HL-60 (cell line): ENCODE results near the gene RAB40B.

Experiments used
- TF ChIP-seq, protein P1 (sequence below): IDR thresholded peaks from one replicate; pipeline ENCODE4 v1.5.1; 2011; ENCODE audit warnings: low read length, control low read depth, inconsistent platforms; ENCODE audit not compliant: insufficient read depth
- TF ChIP-seq, protein P2 (sequence below): IDR thresholded peaks from 2 replicates; pipeline ENCODE4 v1.6.1; 2012; ENCODE audit warnings: low read depth; ENCODE audit not compliant: insufficient replicate concordance

DNA sequence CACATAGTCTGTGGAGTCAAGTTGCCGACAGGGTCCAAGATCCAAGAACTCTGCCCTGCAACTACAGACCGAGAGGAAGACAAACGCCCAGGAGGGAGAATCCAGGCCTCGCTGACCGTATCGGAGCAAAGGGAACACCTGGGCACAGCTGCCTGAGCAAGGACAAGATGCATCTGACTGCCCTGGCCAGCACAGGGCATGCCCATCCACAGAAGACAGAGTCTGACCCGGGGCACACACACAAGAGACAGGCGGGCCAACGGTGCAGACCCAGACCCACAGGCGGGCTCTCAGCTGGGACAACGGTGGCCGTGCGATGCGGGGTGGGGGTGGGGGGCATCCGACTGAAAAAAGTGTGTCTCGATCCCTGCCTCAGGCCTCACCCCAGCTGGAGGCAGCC is 6.2 kb downstream of the RAB40B start:
- TF ChIP-seq, protein P1, sequence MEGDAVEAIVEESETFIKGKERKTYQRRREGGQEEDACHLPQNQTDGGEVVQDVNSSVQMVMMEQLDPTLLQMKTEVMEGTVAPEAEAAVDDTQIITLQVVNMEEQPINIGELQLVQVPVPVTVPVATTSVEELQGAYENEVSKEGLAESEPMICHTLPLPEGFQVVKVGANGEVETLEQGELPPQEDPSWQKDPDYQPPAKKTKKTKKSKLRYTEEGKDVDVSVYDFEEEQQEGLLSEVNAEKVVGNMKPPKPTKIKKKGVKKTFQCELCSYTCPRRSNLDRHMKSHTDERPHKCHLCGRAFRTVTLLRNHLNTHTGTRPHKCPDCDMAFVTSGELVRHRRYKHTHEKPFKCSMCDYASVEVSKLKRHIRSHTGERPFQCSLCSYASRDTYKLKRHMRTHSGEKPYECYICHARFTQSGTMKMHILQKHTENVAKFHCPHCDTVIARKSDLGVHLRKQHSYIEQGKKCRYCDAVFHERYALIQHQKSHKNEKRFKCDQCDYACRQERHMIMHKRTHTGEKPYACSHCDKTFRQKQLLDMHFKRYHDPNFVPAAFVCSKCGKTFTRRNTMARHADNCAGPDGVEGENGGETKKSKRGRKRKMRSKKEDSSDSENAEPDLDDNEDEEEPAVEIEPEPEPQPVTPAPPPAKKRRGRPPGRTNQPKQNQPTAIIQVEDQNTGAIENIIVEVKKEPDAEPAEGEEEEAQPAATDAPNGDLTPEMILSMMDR = no peak
- TF ChIP-seq, protein P2, sequence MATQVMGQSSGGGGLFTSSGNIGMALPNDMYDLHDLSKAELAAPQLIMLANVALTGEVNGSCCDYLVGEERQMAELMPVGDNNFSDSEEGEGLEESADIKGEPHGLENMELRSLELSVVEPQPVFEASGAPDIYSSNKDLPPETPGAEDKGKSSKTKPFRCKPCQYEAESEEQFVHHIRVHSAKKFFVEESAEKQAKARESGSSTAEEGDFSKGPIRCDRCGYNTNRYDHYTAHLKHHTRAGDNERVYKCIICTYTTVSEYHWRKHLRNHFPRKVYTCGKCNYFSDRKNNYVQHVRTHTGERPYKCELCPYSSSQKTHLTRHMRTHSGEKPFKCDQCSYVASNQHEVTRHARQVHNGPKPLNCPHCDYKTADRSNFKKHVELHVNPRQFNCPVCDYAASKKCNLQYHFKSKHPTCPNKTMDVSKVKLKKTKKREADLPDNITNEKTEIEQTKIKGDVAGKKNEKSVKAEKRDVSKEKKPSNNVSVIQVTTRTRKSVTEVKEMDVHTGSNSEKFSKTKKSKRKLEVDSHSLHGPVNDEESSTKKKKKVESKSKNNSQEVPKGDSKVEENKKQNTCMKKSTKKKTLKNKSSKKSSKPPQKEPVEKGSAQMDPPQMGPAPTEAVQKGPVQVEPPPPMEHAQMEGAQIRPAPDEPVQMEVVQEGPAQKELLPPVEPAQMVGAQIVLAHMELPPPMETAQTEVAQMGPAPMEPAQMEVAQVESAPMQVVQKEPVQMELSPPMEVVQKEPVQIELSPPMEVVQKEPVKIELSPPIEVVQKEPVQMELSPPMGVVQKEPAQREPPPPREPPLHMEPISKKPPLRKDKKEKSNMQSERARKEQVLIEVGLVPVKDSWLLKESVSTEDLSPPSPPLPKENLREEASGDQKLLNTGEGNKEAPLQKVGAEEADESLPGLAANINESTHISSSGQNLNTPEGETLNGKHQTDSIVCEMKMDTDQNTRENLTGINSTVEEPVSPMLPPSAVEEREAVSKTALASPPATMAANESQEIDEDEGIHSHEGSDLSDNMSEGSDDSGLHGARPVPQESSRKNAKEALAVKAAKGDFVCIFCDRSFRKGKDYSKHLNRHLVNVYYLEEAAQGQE = no peak
